GM21526 (cell line): Measurements from ENCODE around the gene GMPR2.

Source experiments
- ATAC-seq: cut with Tn5 transposase; IDR thresholded peaks from one replicate; pipeline ENCODE4 v1.9.1; 2021; ENCODE audit warnings: moderate library complexity; ENCODE audit not compliant: unreplicated experiment, low FRiP score

Gene GMPR2

GRCh38 chr14:24232645-24233537 is at the start of gene GMPR2:
GMPR2 (plus strand) TSS chr14:24232929; CDS start chr14:24233254, 325 bp downstream.
- ATAC-seq = peak; percentile 45

GRCh38 chr14:24183014-24183481 is 49.7 kb upstream of the GMPR2 start:
- no peak for ATAC-seq

GRCh38 chr14:24184104-24184970 is 48.4 kb upstream of the GMPR2 start:
- no peak for ATAC-seq

- no peak for ATAC-seq
Measured at GRCh38 chr14:24185026-24185425, 47.7 kb upstream of the GMPR2 start.

GRCh38 chr14:24185741-24186140 is 47.0 kb upstream of the GMPR2 start:
- ATAC-seq = no peak

GRCh38 chr14:24186831-24187538 is 45.7 kb upstream of the GMPR2 start:
- ATAC-seq = no peak

- ATAC-seq = no peak
Measured at GRCh38 chr14:24187539-24187915, 45.2 kb upstream of the GMPR2 start.

GRCh38 chr14:24188251-24189058 is 44.3 kb upstream of the GMPR2 start, which contains the start of gene IPO4:
IPO4 (minus strand) TSS chr14:24188816; CDS start chr14:24188787, 29 bp downstream.
- ATAC-seq = peak; percentile 67

GRCh38 chr14:24189059-24189375 is 43.7 kb upstream of the GMPR2 start:
- no peak for ATAC-seq

- ATAC-seq = no peak
Measured at GRCh38 chr14:24189460-24189859, 43.3 kb upstream of the GMPR2 start.

- ATAC-seq = no peak
Measured at GRCh38 chr14:24190416-24190815, 42.3 kb upstream of the GMPR2 start.

GRCh38 chr14:24192933-24193332 is 39.8 kb upstream of the GMPR2 start:
- no peak for ATAC-seq

GRCh38 chr14:24194186-24194872 is 38.4 kb upstream of the GMPR2 start:
- ATAC-seq = no peak

- ATAC-seq = no peak
Measured at GRCh38 chr14:24194873-24195185, 37.9 kb upstream of the GMPR2 start.

- peak; percentile 64 for ATAC-seq
Measured at GRCh38 chr14:24195186-24196070, 37.3 kb upstream of the GMPR2 start, which contains the start of gene TM9SF1. TM9SF1 (minus strand) TSS chr14:24195441; CDS start chr14:24195019, 422 bp downstream.

GRCh38 chr14:24196071-24197055 is 36.4 kb upstream of the GMPR2 start:
- peak; percentile 12 for ATAC-seq

- ATAC-seq = no peak
Measured at GRCh38 chr14:24197056-24197450, 35.7 kb upstream of the GMPR2 start.
